DMS53 treated with DMSO at 0.1 percent for 48 hours (cell line): ENCODE measurements around the gene CKS1B.

Experiments used
- DNase-seq: peaks from one replicate; lab custom pipeline; 2025; ENCODE audit not compliant: unreplicated experiment; lab: John Stamatoyannopoulos, UW

CKS1B gene

GRCh38 chr1:155012776-155013602 is 38.5 kb downstream of the CKS1B start:
- no peak for DNase-seq

DNA sequence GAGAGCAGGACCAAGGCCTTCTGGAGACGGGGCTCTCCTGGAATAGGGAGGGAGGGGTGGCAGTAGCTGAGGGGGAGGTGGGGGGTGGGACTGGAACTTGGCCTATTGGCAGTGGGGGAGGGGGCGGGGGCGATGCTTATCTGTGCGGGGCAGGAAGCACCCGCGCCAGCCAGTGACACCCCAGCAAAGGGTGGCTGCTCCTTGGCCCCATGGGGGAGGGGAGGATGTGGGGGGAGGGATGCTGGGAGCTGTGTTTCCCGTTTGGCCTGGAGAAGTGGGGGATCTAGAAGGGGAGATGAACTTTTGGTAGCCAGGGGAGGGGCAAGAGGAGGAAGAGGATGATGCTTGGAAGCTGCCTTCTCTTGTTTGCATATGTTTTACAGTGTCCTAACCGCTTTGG is 39.2 kb downstream of the CKS1B start:
- no peak for DNase-seq

DNA sequence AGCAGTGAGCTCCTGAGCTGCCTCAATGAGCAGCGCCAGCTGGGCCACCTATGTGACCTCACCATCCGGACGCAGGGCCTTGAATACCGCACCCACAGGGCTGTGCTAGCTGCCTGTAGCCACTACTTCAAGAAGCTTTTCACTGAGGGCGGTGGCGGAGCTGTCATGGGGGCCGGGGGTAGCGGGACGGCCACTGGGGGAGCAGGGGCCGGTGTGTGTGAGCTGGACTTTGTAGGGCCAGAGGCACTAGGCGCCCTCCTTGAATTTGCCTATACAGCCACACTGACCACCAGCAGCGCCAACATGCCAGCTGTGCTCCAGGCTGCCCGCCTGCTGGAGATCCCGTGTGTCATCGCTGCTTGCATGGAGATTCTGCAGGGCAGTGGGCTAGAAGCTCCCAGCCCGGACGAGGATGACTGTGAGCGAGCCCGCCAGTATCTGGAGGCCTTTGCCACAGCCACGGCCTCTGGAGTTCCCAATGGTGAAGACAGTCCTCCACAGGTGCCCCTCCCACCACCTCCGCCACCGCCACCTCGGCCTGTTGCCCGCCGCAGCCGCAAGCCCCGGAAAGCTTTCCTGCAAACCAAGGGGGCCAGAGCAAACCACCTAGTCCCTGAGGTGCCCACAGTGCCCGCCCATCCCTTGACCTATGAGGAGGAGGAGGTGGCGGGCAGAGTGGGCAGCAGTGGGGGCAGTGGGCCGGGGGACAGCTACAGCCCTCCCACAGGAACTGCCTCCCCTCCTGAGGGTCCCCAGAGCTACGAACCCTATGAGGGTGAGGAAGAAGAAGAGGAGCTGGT is 40.4 kb downstream of the CKS1B start:
- DNase-seq = no peak

DNA sequence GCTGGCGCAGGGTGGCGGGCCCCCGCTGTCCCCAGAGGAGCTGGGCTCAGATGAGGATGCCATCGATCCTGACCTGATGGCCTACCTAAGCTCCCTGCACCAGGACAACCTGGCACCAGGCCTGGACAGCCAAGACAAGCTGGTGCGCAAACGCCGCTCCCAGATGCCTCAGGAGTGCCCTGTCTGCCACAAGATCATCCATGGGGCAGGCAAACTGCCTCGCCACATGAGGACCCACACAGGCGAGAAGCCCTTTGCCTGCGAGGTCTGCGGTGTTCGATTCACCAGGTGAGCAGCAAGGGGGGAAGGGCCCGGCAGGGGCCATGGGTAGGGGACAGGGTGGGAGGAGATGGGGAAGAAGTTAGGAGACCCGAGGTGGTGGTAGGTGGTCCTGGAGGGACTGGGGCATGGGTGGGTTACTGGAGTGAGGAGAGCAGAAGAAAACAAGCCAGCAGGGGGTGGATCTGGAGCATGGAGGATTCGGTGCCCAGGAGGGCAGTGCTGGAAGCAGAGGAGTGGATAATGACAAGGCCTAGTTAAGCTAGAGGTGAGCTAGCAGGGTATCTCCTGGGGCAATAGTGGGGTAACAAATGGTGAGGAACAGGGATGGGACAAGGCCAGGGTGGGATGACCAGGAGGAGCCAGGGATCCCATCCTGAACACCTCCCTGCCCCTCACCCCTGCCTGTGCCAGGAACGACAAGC is 41.2 kb downstream of the CKS1B start:
- no peak for DNase-seq

- no peak for DNase-seq
Observed at GRCh38 chr1:155016231-155016831, 41.9 kb downstream of the CKS1B start.

DNA sequence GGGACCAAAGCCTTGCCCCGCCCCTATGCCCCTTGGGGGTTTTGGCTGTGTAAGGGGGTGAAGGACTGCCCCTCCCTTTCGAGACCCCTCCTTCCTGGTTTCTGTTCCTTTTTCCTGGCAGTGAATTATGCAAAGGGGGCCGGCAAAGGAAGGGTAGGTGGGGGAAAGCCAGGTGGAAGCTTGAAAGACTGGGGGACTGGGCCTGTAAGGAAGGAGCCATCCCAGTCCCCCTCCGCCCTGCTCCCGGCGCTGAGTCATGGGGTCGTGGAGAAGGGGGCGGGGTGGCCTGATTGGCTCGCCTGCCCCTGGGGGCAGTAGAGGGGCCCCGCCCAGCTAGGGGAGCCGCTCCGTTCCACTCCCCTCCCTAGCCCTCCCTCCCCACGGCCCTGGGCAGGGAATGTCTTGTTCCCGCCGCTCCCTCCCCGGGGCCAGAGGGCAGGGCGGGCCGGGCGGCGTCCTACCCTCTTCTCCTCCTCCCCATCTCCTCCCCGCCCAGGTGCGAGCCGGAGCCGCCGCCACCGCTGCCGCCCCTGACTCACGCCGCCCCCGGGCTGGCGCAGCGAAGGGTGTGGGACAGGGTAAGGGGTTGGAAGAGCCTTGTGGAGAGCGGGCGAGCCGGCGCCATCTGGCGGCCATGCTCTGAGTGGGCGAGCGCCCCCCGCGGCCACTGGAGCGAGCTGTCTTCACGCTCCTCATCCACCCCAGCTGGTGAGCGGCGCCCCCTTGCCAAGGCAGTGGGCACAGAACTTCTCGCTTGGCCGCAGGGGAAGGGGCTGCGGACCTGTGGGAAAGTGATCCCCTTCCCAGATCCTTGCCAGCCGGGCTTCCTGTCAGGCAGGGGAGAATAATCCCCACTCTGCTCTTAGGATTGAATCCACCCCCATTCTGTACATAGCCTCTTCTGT is 42.8 kb downstream of the CKS1B start:
- DNase-seq = peak; percentile 20

GRCh38 chr1:155017946-155018316 is 43.5 kb downstream of the CKS1B start:
- DNase-seq = no peak

DNA sequence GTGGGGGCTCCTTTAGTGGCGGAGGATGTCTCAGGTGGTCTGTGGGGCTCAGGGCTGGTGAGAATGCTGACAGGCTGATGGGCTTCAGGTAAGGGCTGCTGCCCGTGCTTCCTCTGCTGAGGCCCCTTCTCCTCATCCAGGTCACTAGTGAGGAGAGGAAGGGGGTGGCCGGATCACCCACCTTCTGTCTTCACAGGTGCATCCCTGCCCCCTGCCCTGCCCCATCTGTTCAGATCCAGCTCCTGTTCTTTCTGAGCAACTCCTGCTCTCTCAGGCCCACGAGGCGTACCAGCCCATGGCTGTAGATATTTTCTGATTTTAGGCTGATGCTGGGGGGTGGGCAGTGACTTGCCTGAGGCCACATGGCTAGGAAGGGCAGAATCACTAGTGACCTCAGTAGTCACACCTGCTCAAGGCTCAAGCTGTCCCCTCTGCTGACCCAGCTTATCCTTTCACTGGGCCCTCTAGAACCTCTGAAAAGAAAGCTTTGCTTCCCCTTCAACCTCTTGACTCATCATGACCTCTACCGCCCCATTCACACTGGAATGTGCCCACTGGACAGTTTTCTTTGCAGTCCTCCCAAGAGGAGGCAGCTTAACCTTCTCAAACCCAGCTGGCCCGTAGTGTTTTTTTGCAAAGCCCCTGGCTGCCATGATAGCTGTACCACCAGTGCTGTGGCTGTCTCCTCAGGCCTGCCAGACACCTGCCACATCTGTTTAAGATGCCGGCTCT is 44.3 kb downstream of the CKS1B start:
- no peak for DNase-seq

DNA sequence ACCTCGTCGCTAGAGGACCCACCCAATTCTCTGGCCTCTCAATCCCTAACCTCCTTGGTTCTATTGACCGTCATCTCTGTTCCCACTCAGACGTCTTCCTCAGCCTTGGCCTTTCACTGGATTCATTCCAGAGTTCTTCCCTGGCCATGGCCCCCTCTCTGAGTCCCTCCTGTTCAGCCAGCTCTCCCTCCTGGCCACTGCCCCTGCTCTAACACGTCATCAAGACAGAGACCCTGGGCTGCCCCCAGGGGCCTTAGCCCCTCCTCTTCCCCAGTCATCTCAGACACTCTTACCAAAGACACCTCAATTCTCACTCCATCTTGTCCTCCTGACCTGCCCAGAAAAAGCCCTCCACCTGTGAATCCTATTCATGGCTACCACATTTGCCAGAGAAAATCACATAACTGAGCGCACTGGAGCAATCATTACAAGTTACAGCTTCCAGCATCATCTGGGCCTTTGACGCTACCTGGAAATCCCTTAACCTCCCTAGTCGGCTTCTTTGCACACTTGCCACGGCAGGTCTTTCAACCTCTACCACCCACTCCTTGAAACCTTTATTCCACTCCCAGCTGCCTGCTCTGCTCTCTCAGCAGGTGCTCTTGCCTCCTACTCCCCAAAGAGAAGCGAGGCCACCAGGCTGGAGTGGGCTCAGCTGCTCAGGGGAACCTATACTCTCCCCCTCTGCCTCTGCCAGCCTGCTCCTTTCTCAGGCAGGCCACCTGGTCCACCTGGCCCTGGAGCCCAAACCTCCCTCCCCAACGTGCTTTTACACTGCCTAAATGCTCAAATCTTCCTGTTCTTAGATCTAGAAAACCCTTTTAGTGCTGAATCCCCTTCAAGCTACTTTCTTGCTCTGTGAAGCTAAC is 45.1 kb downstream of the CKS1B start:
- DNase-seq = no peak

DNA sequence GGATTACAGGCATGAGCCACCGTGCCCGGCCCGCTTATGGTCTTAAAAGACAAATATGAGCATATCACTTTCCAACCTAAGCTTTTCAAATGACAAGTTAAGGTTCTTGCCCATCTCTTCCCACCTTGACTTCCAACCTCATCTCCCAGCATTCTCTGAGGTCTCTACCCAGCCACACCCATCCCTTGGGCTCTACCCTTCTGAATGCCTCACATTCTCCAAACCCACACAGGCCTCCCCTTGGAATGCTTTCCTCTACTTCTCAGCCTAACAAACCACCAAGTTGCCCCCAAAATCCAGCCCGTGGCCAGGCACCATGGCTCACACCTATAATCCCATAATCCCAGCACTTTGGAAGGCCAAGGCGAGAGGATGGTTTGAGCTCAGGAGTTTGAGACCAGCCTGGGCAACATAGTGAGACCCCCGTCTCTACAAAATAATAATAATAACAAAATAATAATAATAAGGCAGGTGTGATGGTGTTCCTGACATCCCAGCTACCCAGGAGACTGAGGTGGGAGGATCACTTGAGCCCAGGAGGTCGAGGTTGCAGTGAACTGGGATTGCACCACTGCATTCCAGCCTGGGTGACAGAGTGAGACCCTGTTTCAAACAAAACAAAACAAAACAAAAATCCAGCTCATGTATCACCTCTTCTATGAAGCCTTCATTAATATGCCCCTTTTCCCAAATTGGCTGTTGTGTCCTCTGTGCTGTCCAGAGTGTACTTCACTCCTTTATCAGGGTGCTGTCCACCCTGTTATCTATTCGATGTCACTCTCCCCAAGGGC is 47.9 kb downstream of the CKS1B start:
- DNase-seq = no peak

- peak; percentile 35 for DNase-seq
Observed at GRCh38 chr1:155022927-155023236, 48.4 kb downstream of the CKS1B start.

GRCh38 chr1:155023627-155024026 is 49.1 kb downstream of the CKS1B start:
- no peak for DNase-seq

- DNase-seq = no peak
Observed at GRCh38 chr1:155024315-155024714, 49.8 kb downstream of the CKS1B start.

DNA sequence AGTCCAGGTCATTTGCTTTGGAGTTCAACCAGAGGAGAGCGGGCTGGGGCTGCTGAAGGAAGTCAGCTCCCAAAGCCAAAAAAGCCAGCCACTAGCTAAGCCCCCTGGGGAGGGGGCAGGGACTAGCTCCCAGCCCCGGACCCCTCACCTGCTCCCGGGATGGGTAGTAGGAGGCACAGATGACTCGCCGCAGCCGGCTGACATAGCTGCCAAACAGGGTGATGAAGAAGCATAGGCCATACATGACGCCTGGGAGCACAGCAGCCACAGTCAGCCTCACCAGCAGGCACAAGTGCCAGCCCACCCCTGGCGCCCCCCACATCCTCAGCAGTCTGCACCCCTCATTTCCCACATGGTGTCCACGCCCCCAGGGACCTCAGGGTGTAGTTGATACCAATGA is 51.7 kb downstream of the CKS1B start:
- DNase-seq = no peak

GRCh38 chr1:155026588-155026987 is 52.1 kb downstream of the CKS1B start:
- no peak for DNase-seq
